HepG2 (cell line): ENCODE measurements around the gene GUCY2F. TPM values are rescaled to one million over a fixed set of nuclear protein-coding genes. Genes with fewer than 3 reads are reported as not detected.

Source experiments
- ATAC-seq: fragments of 200-7000 bp; cut with Tn5 transposase; 3 replicates; pipeline ENCODE4 v1.9.1; 2020; ENCODE audit warnings: mild to moderate bottlenecking, moderate library complexity
- BruUV-seq: library from RNA; stranded (reverse); fragments of 400-500 nt; replicated peaks from 2 replicates; lab custom pipeline; 2021; lab: Mats Ljungman, UMichigan
- CTCF ChIA-PET: fragments of 300-600 bp; formaldehyde crosslinking; extraction: SDS; loops from one replicate; lab custom pipeline; 2021; ENCODE audit warnings: low total read pairs, inconsistent platforms, low intra/inter-chr PET ratio; lab: Yijun Ruan, JAX
- POLR2A ChIA-PET: fragments of 350-600 bp; sonication (Branson Sonifier 250); formaldehyde crosslinking; loops from one replicate; lab custom pipeline; 2020; ENCODE audit warnings: antibody characterized with exemption, inconsistent platforms; lab: Yijun Ruan, JAX
- DNase-seq: peaks from one replicate; pipeline ENCODE4 v3.0.0-alpha.2; 2015; ENCODE audit warnings: low spot score
- FAIRE-seq: peaks from 3 replicates; lab custom pipeline; 2011; peaks lifted over from hg19 to GRCh38; lab: Jason Lieb, UNC
- H2AFZ ChIP-seq: one replicate; pipeline ENCODE4 v1.6.1; 2011; ENCODE audit warnings: low read length, inconsistent platforms
- H3K27ac ChIP-seq: fragments of 300-600 bp; 3 replicates; pipeline ENCODE4 v1.8.0; 2011; ENCODE audit warnings: mixed run types, mild to moderate bottlenecking, mixed read lengths, low read length, inconsistent platforms; ENCODE audit not compliant: insufficient read depth; ENCODE audit errors: extremely low read length
- H3K27me3 ChIP-seq, 2 experiments: fragments of 200-600 bp in 1 of 2; 2 replicates in 1 of 2; 3 replicates in 1 of 2; pipeline versions ENCODE4 v1.6.0 to v1.8.0; 2011; ENCODE audit warnings: low read length in 2 of 2, mild to moderate bottlenecking in 2 of 2, moderate library complexity in 2 of 2, inconsistent platforms in 1 of 2; ENCODE audit not compliant: insufficient read depth in 2 of 2, control insufficient read depth in 1 of 2
- H3K36me3 ChIP-seq, 2 experiments: fragments of 200-600 bp in 1 of 2; replicated peaks in 1 of 2; 2 replicates in 1 of 2; 3 replicates in 1 of 2; pipeline versions ENCODE4 v1.5.1 to v1.8.0; 2011; ENCODE audit warnings: low read length in 2 of 2, inconsistent platforms in 1 of 2; ENCODE audit not compliant: insufficient read depth in 2 of 2, control insufficient read depth in 1 of 2
- H3K4me1 ChIP-seq: 2 replicates; pipeline ENCODE4 v1.5.1; 2012; ENCODE audit warnings: low read length, inconsistent platforms; ENCODE audit not compliant: insufficient read depth
- H3K4me2 ChIP-seq: 2 replicates; pipeline ENCODE4 v1.6.0; 2011; ENCODE audit warnings: low read depth, low read length, inconsistent platforms
- H3K4me3 ChIP-seq, 3 experiments: fragments of 200-600 bp in 1 of 3; sonication (generic), shearing (Covaris generic) in 1 of 3; replicated peaks in 1 of 3; 2 replicates each; pipeline ENCODE4 v1.5.1; 2011 to 2016; ENCODE audit warnings: low read length in 3 of 3, inconsistent platforms in 2 of 3, low read depth in 2 of 3, mild to moderate bottlenecking in 2 of 3, control low read depth in 1 of 3, mixed read lengths in 1 of 3; ENCODE audit not compliant: insufficient read depth in 1 of 3
- H3K79me2 ChIP-seq: one replicate; pipeline ENCODE4 v1.6.1; 2011; ENCODE audit warnings: low read length, inconsistent platforms; ENCODE audit not compliant: insufficient read depth
- H3K9ac ChIP-seq: 2 replicates; pipeline ENCODE4 v1.6.0; 2011; ENCODE audit warnings: mild to moderate bottlenecking, low read depth, low read length, inconsistent platforms; ENCODE audit not compliant: insufficient read depth
- H3K9me3 ChIP-seq: 2 replicates; pipeline ENCODE4 v1.5.1; 2012; ENCODE audit warnings: mild to moderate bottlenecking, low read length
- H4K20me1 ChIP-seq: 2 replicates; pipeline ENCODE4 v1.6.0; 2011; ENCODE audit warnings: inconsistent platforms, mild to moderate bottlenecking, low read length, moderate library complexity; ENCODE audit not compliant: insufficient read depth
- ARNTL ChIP-seq: sonication (generic); formaldehyde crosslinking; IDR thresholded peaks from 2 replicates; pipeline ENCODE4 v1.4.0; 2020; ENCODE audit warnings: mild to moderate bottlenecking, missing genetic modification reagents
- ATF7 ChIP-seq, 2 experiments: fragments of 450-650 bp in 1 of 2; sonication (generic) in 1 of 2; formaldehyde crosslinking in 1 of 2; IDR thresholded peaks; 2 replicates each; pipeline versions ENCODE4 v1.4.0 to v1.6.1; 2016 to 2020; ENCODE audit warnings: antibody characterized with exemption in 1 of 2, mild to moderate bottlenecking in 1 of 2, missing genetic modification reagents in 1 of 2
- CREB1 ChIP-seq, 2 experiments: fragments of 450-650 bp in 1 of 2; IDR thresholded peaks; 2 replicates each; pipeline ENCODE4 v1.6.1; 2016 to 2017; ENCODE audit warnings: control low read depth in 1 of 2, mild to moderate bottlenecking in 1 of 2, missing compliant biosample characterization in 1 of 2, missing genetic modification characterization in 1 of 2
- DNMT1 ChIP-seq: sonication (generic); formaldehyde crosslinking; IDR thresholded peaks from 2 replicates; pipeline ENCODE4 v1.5.1; 2020; ENCODE audit warnings: mild to moderate bottlenecking, missing genetic modification reagents
- GATA4 ChIP-seq: sonication (generic); IDR thresholded peaks from 2 replicates; pipeline ENCODE4 v1.6.1; 2016; ENCODE audit warnings: antibody characterized with exemption, low read depth, borderline replicate concordance
- MTF2 ChIP-seq: sonication (generic); formaldehyde crosslinking; IDR thresholded peaks from 2 replicates; pipeline ENCODE4 v1.5.0; 2020; ENCODE audit warnings: missing genetic modification reagents, borderline replicate concordance
- ONECUT2 ChIP-seq: sonication (generic); formaldehyde crosslinking; IDR thresholded peaks from 2 replicates; pipeline ENCODE4 v1.4.0; 2020; ENCODE audit warnings: missing genetic modification reagents
- PHB2 ChIP-seq: fragments of 450-650 bp; IDR thresholded peaks from 2 replicates; pipeline ENCODE4 v1.6.1; 2018; ENCODE audit not compliant: partially characterized antibody
- SKI ChIP-seq: fragments of 450-650 bp; IDR thresholded peaks from one replicate; pipeline ENCODE4 v1.6.1; 2018; ENCODE audit warnings: mild to moderate bottlenecking; ENCODE audit not compliant: partially characterized antibody
- SMC3 ChIP-seq: IDR thresholded peaks from 2 replicates; pipeline ENCODE4 v1.6.1; 2011; ENCODE audit warnings: low read length, improper control_type of control experiment
- ZBTB39 ChIP-seq: sonication (generic); formaldehyde crosslinking; IDR thresholded peaks from 2 replicates; pipeline ENCODE4 v1.5.0; 2020; ENCODE audit warnings: missing genetic modification reagents
- ZFY ChIP-seq: sonication (generic); formaldehyde crosslinking; IDR thresholded peaks from 2 replicates; pipeline ENCODE4 v1.4.0; 2020; ENCODE audit warnings: missing genetic modification reagents
- ZNF143 ChIP-seq: sonication (generic); formaldehyde crosslinking; IDR thresholded peaks from 2 replicates; pipeline ENCODE4 v1.4.0; 2020; ENCODE audit warnings: missing genetic modification reagents
- ZNF17 ChIP-seq: sonication (generic); formaldehyde crosslinking; IDR thresholded peaks from 2 replicates; pipeline ENCODE4 v1.5.0; 2020; ENCODE audit warnings: mild to moderate bottlenecking, missing genetic modification reagents
- ZNF224 ChIP-seq: sonication (generic); formaldehyde crosslinking; IDR thresholded peaks from 2 replicates; pipeline ENCODE4 v1.5.0; 2020; ENCODE audit warnings: mild to moderate bottlenecking, missing genetic modification reagents
- ZNF234 ChIP-seq: sonication (generic); formaldehyde crosslinking; conservative IDR thresholded peaks from 2 replicates; pipeline ENCODE4 v1.5.1; 2020; ENCODE audit warnings: mild to moderate bottlenecking, missing genetic modification reagents
- ZNF441 ChIP-seq: sonication (generic); formaldehyde crosslinking; IDR thresholded peaks from 2 replicates; pipeline ENCODE4 v1.7.0; 2021; ENCODE audit warnings: missing genetic modification reagents, borderline replicate concordance
- ZNF737 ChIP-seq: sonication (generic); formaldehyde crosslinking; IDR thresholded peaks from 2 replicates; pipeline ENCODE4 v1.5.0; 2020; ENCODE audit warnings: missing genetic modification reagents, mild to moderate bottlenecking, borderline replicate concordance
- ZNF766 ChIP-seq: sonication (generic); formaldehyde crosslinking; IDR thresholded peaks from 2 replicates; pipeline ENCODE4 v1.5.0; 2020; ENCODE audit warnings: missing genetic modification reagents, borderline replicate concordance
- WGBS: methylation state at CpG from one replicate; pipeline ENCODE4 v1.1.6; 2017; ENCODE audit warnings: low lambda C conversion rate; 5-methylcytosine and 5-hydroxymethylcytosine counted together
- in situ Hi-C: cut with HindIII; loops from 2 replicates; pipeline ENCODE4 v1.10.0; 2017; ENCODE audit warnings: low pct_unique_long_range_greater_than_20kb; ENCODE audit not compliant: extremely low pct_ligation_motif_present
- intact Hi-C: fragments of 100-400 bp; cut with micrococcal nuclease; formaldehyde crosslinking; loops from one replicate; pipeline ENCODE4 v1.10.0; 2022; ENCODE audit not compliant: unreplicated experiment
- polyA plus RNA-seq, 8 experiments: library from polyadenylated mRNA; depleted of rRNA in 3 of 8; stranded (reverse) in 7 of 8; unstranded in 1 of 8; fragments of >200 nt; fragmentation: Illumina TruSeq in 4 of 8; extraction: Trizol in 4 of 8; gene quantifications; 2 replicates each; pipeline versions ENCODE4 v1.2.1 to v1.2.3, GENCODE V29; 2011 to 2016; ENCODE audit warnings: low read depth in 4 of 8, missing spikeins in 1 of 8, mixed read lengths in 1 of 8; ENCODE audit not compliant: insufficient read depth in 1 of 8
- total RNA-seq, 5 experiments: library from RNA; depleted of rRNA; stranded (reverse); fragments of >200 nt; fragmentation: Illumina TruSeq; extraction: Trizol; gene quantifications; 2 replicates each; pipeline ENCODE4 v1.2.3, GENCODE V29; 2016; ENCODE audit warnings: low read depth in 1 of 5

Gene GUCY2F
- total and polyA plus RNA-seq, 2 of the 13 experiments (the other 11 are each of a cell fraction or from before 2014, with no cell fraction given): 0.03 TPM; not detected in 1

DNA sequence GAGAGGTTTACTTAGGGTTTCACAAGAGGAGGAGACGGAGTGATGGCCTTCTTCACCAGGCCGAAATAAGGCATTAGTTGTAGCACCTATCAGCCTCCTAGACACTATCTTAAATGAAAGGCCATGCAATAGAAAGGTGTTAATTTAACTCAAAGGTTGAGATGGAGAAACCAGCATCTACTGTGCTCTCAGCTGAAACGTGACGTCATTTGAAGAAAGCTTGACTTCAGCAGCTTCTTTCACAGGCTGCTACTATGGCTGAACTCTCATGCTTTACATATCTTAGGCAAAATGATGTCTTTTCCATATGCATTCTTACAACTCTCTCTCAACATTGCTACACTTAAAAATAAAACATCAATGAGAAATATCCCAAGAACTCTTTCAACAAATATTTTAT, 99.6 kb downstream of the GUCY2F start:
- Histone ChIP-seq H3K79me2 (no peaks in the 10 kb centered on the region), H3K27me3 (no peaks in the 10 kb centered on the region), H2AFZ (no peak overlapping the region), H3K27ac (no peak overlapping the region), H3K4me2 (no peak overlapping the region), H3K36me3 (no peaks in the 10 kb centered on the region), H3K4me3 (no peak overlapping the region), H4K20me1 (no peaks in the 10 kb centered on the region), H3K4me1 (no peaks in the 10 kb centered on the region), H3K9me3 (no peaks in the 10 kb centered on the region), H3K9ac (no peak overlapping the region)
- TF ChIP-seq ZNF143 (no peak), CREB1 (IDR thresholded peaks at IDR 0.05) (peak; percentile 89), CREB1 (CRISPR knock-in tag; IDR thresholded peaks at IDR 0.05) (no peak), ATF7 (IDR thresholded peaks at IDR 0.05) (peak; percentile 69), ATF7 (CRISPR knock-in tag; IDR thresholded peaks at IDR 0.05) (no peak)
- in situ Hi-C loops (no loop called here), intact Hi-C loops (no loop called here)
- ATAC-seq (no peak), DNase-seq (no peak), FAIRE-seq (no peak)
- CTCF ChIA-PET: no interaction called here
- WGBS: 4% methylated on average over 4 of the region's 4 CpGs
- no TSS peak for BruUV-seq
- POLR2A ChIA-PET: no interaction called here

- ATAC-seq: no peak
- POLR2A ChIA-PET: no interaction called here
Observed at GRCh38 chrX:109378281-109378680, 103.6 kb downstream of the GUCY2F start.

More at GRCh38 chrX:109378281-109378680, 103.6 kb downstream of the GUCY2F start:
- H3K4me1 ChIP-seq: no peaks in the 10 kb centered on the region
- H3K36me3 ChIP-seq: no peaks in the 10 kb centered on the region
- in situ Hi-C loops: no loop called here
- no TSS peak for BruUV-seq
- no peaks in the 10 kb centered on the region for H3K79me2 ChIP-seq
- H3K27ac ChIP-seq: no peak overlapping the region
- H3K9me3 ChIP-seq: no peaks in the 10 kb centered on the region
- H4K20me1 ChIP-seq: no peaks in the 10 kb centered on the region
- H3K27me3 ChIP-seq: no peaks in the 10 kb centered on the region
- TF ChIP-seq ATF7 (IDR thresholded peaks at IDR 0.05) (no peak), ATF7 (CRISPR knock-in tag; IDR thresholded peaks at IDR 0.05) (no peak), ARNTL (CRISPR knock-in tag) (no peak), ZNF234 (no peak), ZFY (CRISPR knock-in tag) (no peak), ZNF441 (CRISPR knock-in tag) (no peak), ONECUT2 (no peak), DNMT1 (CRISPR knock-in tag) (no peak), ZNF766 (CRISPR knock-in tag) (no peak), ZNF17 (CRISPR knock-in tag) (no peak), MTF2 (no peak), ZNF737 (no peak), SMC3 (no peak), SKI (no peak), GATA4 (no peak), ZNF224 (CRISPR knock-in tag) (no peak), PHB2 (no peak), ZBTB39 (CRISPR knock-in tag) (no peak)
- TF ChIP-seq, all 625 proteins: peak for 0
- DNase-seq: no peak
- no peak overlapping the region for H3K4me2 ChIP-seq
- intact Hi-C loops: no loop called here
- no peak overlapping the region for H3K9ac ChIP-seq
- WGBS: 0% methylated on average over 1 of the region's 1 CpG
- FAIRE-seq: no peak
- H2AFZ ChIP-seq: no peak overlapping the region
- no peak overlapping the region for H3K4me3 ChIP-seq
- CTCF ChIA-PET: no interaction called here
